Stimulated activated memory B cell treated with anti-CD40 and anti-IgM and Interleukin-4, amounts not matched to agents 10 μg/mL and 1 μg/mL and 100 μg/mL, for 72 hours (primary cell): ENCODE measurements around the gene DBNL.

Experiments
- ATAC-seq: fragments of 150-1000 bp; cut with Tn5 transposase; 2 replicates; pipeline ENCODE4 v1.10.0; 2021
- H3K27ac Mint-ChIP-seq: one replicate; pipeline ENCODE4 v1.8.0; 2022; ENCODE audit warnings: mild to moderate bottlenecking, mixed read lengths
- H3K27me3 Mint-ChIP-seq: one replicate; pipeline ENCODE4 v1.8.0; 2022; ENCODE audit warnings: mixed read lengths
- H3K36me3 Mint-ChIP-seq: one replicate; pipeline ENCODE4 v1.8.0; 2022; ENCODE audit warnings: mixed read lengths
- H3K4me1 Mint-ChIP-seq: one replicate; pipeline ENCODE4 v1.8.0; 2022; ENCODE audit warnings: mixed read lengths
- H3K4me3 Mint-ChIP-seq: one replicate; pipeline ENCODE4 v1.8.0; 2022; ENCODE audit warnings: mild to moderate bottlenecking, moderate library complexity, mixed read lengths
- H3K9me3 Mint-ChIP-seq: one replicate; pipeline ENCODE4 v1.8.0; 2022; ENCODE audit warnings: mixed read lengths

Gene DBNL

DNA sequence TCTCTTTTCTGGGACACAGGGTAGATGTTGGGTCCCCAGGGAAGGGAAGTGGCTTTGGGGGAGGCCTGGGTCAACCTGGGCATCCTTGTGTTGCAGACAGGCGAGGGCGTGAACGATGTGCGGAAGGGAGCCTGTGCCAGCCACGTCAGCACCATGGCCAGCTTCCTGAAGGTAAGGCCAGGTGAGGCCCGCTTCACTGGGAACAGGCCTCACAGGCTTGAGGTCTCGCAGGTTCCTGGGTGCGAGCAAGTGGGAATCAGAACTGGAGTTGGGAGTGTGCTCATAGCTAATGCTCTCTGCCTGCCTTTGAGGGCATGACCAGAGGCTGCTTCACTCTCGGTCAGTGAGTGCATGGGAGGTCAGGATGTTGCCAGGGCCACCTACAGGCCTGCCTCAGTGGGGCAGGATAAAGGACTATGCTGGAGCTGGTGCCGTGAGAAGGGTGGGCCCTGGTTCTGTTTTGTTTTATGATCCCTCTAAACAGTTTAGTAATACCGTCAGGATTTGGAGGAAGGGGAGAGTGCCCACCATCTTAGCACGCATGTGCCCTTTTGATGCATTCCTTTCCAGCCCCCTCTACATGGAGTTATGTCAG lies 8.4 kb downstream of the DBNL start:
- Mint-ChIP-seq H3K36me3 (peaks cover 71% of the 10 kb centered on the region), H3K27ac (no peak overlapping the region), H3K4me1 (peaks cover 81% of the 10 kb centered on the region), H3K4me3 (no peak overlapping the region), H3K27me3 (no peaks in the 10 kb centered on the region), H3K9me3 (no peaks in the 10 kb centered on the region)
- ATAC-seq = no peak

DNA sequence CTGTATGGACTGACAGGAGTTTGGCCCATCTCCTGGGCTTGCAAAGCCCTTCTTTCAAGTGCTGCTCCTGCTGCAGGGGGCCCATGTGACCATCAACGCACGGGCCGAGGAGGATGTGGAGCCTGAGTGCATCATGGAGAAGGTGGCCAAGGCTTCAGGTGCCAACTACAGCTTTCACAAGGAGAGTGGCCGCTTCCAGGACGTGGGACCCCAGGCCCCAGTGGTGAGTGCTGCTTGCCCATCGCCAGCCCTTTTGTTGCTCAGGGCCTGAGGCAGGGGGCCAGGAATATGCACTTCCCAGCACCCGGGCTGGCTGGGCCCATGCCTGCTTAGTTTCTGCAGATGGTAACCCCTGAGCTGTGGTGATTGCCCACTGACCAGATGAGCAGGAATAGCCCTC lies 12.2 kb downstream of the DBNL start:
- Mint-ChIP-seq H3K9me3 (no peaks in the 10 kb centered on the region), H3K27me3 (no peaks in the 10 kb centered on the region), H3K27ac (peak overlapping the region; percentile 98), H3K4me3 (no peak overlapping the region), H3K36me3 (peaks cover 75% of the 10 kb centered on the region), H3K4me1 (peaks cover 77% of the 10 kb centered on the region)
- no peak for ATAC-seq

GRCh38 chr7:44057181-44057848 lies 12.8 kb downstream of the DBNL start:
- Mint-ChIP-seq H3K27ac (peak overlapping the region; percentile 98), H3K4me3 (peak overlapping the region; percentile 72), H3K9me3 (no peaks in the 10 kb centered on the region), H3K4me1 (peaks cover 74% of the 10 kb centered on the region), H3K27me3 (no peaks in the 10 kb centered on the region), H3K36me3 (peaks cover 73% of the 10 kb centered on the region)
- ATAC-seq = no peak

DNA sequence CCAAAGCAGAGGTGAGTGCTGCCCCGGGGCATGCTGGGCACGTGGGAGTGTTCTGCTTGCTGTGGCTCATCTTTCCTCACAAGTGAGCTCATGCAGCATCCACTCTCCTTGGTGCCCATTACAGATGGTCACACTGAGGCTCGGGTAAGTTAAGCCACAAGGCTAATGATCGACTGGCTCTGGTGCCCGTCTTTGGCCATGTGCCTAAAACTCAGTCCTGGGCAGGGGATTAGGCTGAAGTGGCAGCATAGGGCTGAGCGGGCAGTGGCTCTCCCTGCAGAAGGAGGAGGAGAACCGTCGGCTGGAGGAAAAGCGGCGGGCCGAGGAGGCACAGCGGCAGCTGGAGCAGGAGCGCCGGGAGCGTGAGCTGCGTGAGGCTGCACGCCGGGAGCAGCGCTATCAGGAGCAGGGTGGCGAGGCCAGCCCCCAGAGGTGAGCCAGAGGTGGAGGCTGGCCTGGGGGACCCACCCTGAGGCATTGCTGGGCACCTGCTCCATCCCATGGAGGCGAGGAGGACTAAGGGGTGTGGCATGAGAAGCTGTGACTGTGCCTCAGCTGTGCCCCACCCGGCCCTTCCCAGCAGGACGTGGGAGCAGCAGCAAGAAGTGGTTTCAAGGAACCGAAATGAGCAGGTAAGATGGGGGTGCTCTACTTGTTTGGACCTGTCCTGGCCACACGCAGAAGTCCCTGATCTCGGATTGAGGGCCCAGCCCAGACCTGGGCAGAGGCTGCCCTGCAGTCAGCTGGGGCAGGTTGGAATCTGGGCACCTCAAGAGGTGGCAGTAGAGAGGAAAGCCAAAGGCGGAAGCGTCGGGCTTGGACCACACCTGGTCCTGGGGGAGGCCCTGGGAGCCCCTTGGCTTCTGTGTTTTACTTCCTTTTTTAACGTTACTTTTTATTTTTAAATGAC lies 13.6 kb downstream of the DBNL start:
- H3K36me3 Mint-ChIP-seq = peaks cover 73% of the 10 kb centered on the region
- peaks cover 73% of the 10 kb centered on the region for H3K4me1 Mint-ChIP-seq
- H3K27ac Mint-ChIP-seq = peak overlapping the region; percentile 98
- H3K9me3 Mint-ChIP-seq = no peaks in the 10 kb centered on the region
- peak; percentile 76 for ATAC-seq
- no peaks in the 10 kb centered on the region for H3K27me3 Mint-ChIP-seq
- peak overlapping the region; percentile 72 for H3K4me3 Mint-ChIP-seq

- peak overlapping the region; percentile 98 for H3K27ac Mint-ChIP-seq
- peaks cover 80% of the 10 kb centered on the region for H3K4me1 Mint-ChIP-seq
- no peaks in the 10 kb centered on the region for H3K27me3 Mint-ChIP-seq
- H3K4me3 Mint-ChIP-seq = peak overlapping the region; percentile 72
- no peaks in the 10 kb centered on the region for H3K9me3 Mint-ChIP-seq
- peak; percentile 58 for ATAC-seq
- peaks cover 76% of the 10 kb centered on the region for H3K36me3 Mint-ChIP-seq
Observed at GRCh38 chr7:44058759-44059218, 14.3 kb downstream of the DBNL start.

DNA sequence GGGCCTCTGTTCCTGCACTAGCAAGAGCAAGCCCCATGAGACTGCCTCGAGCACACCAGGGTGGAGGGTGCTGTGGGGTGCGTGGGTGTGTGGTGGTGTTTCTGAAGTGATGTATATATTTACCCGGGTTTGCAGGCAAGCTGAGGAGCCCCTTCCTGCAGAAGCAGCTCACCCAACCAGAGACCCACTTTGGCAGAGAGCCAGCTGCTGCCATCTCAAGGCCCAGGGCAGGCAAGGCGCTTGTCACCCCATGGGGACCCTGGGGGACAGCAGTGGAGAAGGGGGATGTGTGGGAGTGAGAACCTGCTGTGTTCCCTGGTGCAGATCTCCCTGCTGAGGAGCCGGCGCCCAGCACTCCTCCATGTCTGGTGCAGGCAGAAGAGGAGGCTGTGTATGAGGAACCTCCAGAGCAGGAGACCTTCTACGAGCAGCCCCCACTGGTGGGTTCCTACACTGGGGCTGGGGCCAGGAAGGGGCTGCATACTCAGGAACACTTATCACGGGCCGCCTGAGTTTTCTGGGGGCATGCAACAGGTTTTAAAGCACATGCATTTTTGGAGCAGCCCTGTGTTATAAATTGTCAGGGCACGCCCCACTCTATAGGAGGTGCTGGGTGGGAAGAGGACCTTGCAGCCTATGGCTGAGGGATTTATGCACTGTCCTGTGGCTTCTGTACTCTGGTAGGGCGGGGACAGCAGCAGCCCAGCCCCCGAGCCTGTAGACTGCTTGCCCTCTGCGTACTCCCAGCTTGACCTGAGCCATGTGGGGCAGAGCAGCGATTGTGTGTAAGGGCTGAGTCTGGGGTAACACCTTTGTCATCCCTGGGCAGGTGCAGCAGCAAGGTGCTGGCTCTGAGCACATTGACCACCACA lies 15.0 kb downstream of the DBNL start:
- Mint-ChIP-seq H3K4me1 (peaks cover 86% of the 10 kb centered on the region), H3K4me3 (peak overlapping the region; percentile 72), H3K27me3 (no peaks in the 10 kb centered on the region), H3K27ac (peak overlapping the region; percentile 98), H3K9me3 (no peaks in the 10 kb centered on the region), H3K36me3 (peaks cover 75% of the 10 kb centered on the region)
- peak; percentile 96 for ATAC-seq

DNA sequence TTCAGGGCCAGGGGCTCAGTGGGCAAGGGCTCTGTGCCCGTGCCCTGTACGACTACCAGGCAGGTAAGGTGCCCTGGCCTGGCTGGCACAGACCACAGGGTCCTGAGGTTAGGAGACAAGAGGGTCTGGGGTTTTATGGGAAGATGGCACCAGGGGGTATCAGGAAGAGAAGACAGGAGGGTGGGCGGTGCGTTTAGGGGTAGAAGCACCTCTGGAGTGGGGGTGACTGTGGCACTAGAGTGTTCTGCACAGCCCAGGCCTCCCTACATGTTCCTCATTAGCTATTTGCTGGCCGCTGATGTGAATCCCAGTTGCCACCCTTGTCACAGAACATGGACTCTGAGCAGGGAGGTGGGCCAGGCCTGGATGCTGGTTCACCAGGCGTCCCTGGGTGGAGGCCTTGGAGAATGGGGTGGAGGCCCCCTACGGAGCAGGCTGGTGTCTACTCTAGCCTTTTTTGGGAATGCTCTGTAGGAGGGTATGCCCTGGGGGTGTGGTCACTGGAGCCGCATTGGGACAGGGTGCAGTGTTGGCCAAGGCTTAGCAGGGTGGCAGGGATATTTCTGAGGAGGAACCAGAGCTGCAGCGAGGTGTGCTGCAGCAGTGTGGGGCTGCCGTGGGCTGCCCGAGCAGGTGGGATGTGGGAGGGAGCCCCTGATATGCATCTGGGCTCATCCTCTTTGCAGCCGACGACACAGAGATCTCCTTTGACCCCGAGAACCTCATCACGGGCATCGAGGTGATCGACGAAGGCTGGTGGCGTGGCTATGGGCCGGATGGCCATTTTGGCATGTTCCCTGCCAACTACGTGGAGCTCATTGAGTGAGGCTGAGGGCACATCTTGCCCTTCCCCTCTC lies 15.8 kb downstream of the DBNL start:
- Mint-ChIP-seq H3K9me3 (no peaks in the 10 kb centered on the region), H3K27me3 (no peaks in the 10 kb centered on the region), H3K36me3 (peaks cover 70% of the 10 kb centered on the region), H3K4me1 (peaks cover 88% of the 10 kb centered on the region), H3K4me3 (no peak overlapping the region), H3K27ac (peak overlapping the region; percentile 98)
- no peak for ATAC-seq

DNA sequence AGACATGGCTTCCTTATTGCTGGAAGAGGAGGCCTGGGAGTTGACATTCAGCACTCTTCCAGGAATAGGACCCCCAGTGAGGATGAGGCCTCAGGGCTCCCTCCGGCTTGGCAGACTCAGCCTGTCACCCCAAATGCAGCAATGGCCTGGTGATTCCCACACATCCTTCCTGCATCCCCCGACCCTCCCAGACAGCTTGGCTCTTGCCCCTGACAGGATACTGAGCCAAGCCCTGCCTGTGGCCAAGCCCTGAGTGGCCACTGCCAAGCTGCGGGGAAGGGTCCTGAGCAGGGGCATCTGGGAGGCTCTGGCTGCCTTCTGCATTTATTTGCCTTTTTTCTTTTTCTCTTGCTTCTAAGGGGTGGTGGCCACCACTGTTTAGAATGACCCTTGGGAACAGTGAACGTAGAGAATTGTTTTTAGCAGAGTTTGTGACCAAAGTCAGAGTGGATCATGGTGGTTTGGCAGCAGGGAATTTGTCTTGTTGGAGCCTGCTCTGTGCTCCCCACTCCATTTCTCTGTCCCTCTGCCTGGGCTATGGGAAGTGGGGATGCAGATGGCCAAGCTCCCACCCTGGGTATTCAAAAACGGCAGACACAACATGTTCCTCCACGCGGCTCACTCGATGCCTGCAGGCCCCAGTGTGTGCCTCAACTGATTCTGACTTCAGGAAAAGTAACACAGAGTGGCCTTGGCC lies 16.6 kb downstream of the DBNL start:
- peaks cover 88% of the 10 kb centered on the region for H3K4me1 Mint-ChIP-seq
- H3K4me3 Mint-ChIP-seq = no peak overlapping the region
- H3K36me3 Mint-ChIP-seq = peaks cover 62% of the 10 kb centered on the region
- H3K27ac Mint-ChIP-seq = peak overlapping the region; percentile 98
- H3K27me3 Mint-ChIP-seq = no peaks in the 10 kb centered on the region
- no peaks in the 10 kb centered on the region for H3K9me3 Mint-ChIP-seq
- no peak for ATAC-seq

DNA sequence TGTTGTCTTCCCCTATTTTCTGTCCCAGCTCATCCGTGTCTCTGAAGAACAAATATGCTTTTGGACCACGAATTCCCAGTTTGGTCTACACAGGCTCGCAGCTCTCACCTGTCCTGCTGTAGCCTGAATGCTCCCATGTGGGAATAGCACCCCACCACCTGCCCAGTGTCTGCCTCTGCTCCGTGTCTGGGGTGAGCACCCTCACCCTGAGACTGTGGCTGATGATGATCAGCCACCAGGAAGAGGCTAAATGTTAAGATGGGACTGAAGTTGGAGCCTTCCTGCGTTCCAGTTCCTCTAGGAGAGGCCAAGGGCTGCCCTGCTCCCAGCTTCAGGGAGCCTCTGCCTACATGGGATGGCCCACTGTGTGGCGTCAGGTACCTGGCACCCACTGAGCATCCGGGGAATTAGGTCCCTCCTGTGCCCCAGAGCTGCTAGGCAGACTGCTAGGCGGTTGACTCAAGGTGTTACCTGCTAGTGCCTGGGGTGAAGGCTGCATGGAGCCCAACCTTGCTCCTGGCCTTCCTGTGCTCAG lies 17.2 kb downstream of the DBNL start:
- peaks cover 57% of the 10 kb centered on the region for H3K36me3 Mint-ChIP-seq
- ATAC-seq = no peak
- H3K27me3 Mint-ChIP-seq = no peaks in the 10 kb centered on the region
- H3K4me1 Mint-ChIP-seq = peaks cover 88% of the 10 kb centered on the region
- peak overlapping the region; percentile 26 for H3K27ac Mint-ChIP-seq
- no peaks in the 10 kb centered on the region for H3K9me3 Mint-ChIP-seq
- H3K4me3 Mint-ChIP-seq = no peak overlapping the region

DNA sequence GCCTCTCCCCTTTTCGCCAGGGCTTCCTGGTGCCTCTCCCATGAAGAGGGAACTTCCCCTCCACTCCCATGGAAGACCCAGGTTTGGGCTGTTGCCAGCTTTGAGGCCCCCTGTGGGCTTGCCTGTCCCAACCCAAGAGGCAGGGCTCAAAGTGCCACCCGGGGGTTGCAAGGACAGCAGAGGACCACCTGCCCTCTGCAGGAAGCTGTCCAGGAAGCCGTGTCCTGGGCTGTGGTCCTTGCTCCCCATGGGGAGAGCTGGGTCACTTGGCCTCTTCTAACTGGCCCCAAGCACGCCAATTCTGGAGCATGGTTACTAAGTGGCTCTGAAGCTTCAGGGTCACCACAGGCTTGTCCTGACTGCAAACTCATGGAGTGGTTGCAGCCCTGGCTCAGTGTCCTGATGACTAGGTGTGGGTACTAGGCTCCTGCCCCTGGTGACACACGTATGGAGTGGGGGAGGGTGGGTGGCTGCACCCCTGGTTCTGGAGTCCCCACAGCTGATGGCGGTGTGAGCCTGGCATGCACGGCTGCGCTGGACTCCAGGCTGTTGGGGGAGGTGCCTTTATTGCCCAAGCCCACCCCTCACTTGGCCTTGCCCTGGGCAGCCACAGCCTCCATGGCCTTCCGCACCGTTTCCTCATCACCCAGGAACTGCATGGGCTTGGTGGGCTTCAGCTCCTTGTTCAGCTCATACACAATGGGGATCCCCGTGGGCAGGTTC lies 17.8 kb downstream of the DBNL start:
- H3K27ac Mint-ChIP-seq = peak overlapping the region; percentile 26
- H3K4me1 Mint-ChIP-seq = peaks cover 88% of the 10 kb centered on the region
- no peak overlapping the region for H3K4me3 Mint-ChIP-seq
- H3K27me3 Mint-ChIP-seq = no peaks in the 10 kb centered on the region
- ATAC-seq = no peak
- no peaks in the 10 kb centered on the region for H3K9me3 Mint-ChIP-seq
- H3K36me3 Mint-ChIP-seq = peaks cover 51% of the 10 kb centered on the region

- Mint-ChIP-seq H3K9me3 (no peaks in the 10 kb centered on the region), H3K27me3 (no peaks in the 10 kb centered on the region), H3K36me3 (peaks cover 45% of the 10 kb centered on the region), H3K4me1 (peaks cover 88% of the 10 kb centered on the region), H3K4me3 (no peak overlapping the region), H3K27ac (peak overlapping the region; percentile 71)
- ATAC-seq = no peak
Observed at GRCh38 chr7:44062903-44063295, 18.4 kb downstream of the DBNL start.

DNA sequence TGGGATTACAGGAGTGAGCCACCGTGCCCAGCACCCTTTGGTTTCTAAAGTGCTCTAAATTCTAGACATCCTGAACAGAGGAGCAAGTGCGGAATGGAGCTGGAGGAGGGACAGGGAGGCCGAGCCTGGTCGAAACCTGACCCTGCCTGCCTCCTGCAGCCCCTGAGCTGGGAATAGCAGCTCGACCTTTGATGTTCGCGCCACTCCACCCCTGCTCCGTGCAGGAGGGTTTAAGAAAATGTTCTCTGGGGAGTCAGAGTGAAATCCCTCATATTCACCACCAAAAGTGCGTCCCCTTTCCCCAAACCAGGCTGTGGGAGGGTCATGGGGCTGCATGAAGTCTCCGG lies 19.0 kb downstream of the DBNL start:
- H3K4me3 Mint-ChIP-seq = no peak overlapping the region
- H3K36me3 Mint-ChIP-seq = peaks cover 39% of the 10 kb centered on the region
- ATAC-seq = no peak
- peak overlapping the region; percentile 71 for H3K27ac Mint-ChIP-seq
- H3K27me3 Mint-ChIP-seq = no peaks in the 10 kb centered on the region
- peaks cover 88% of the 10 kb centered on the region for H3K4me1 Mint-ChIP-seq
- peaks cover 3% of the 10 kb centered on the region for H3K9me3 Mint-ChIP-seq
